Measurements from ENCODE around the gene JOSD2. TPM values are rescaled to one million over a fixed set of nuclear protein-coding genes. Genes with fewer than 3 reads are reported as not detected.

Gene JOSD2
- total and polyA plus RNA-seq, 2 donors (not counting 3 experiments of a cell fraction or from before 2014, with no cell fraction given) = 37.4 to 62.8 TPM

DNA sequence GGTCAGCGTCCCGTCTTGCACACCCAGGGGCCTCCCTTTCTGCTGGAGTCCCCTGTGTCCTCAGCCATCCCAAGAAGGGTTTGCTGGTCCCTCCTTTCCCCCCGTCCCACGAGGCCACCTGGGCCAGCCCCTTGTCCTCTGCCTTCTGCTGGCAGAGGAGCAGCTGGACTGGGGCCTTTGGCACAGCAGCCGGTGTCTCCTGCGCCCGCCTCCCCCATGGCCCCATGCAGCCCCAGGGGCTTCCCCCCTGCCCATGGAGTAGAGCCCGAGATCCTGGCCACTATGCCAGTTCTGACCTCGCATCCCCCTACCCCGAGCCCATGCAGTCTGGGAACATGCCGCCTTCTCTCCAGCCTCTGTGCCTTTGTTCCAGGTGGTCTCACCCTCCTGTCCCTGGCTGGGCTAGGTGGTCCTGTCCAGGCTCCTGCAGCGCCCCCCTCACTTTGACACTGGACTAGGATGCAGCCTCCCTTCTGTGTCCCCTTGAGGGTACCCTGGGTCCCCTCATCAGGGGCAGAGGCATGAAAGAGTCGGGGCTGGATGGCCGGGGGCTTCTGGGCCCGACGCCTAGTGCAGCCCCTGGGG lies 28.6 kb downstream of the JOSD2 start:
- H3K4me3 ChIP-seq (replicated peaks in 1 of 3; ENCODE audit: insufficient read depth in 1 of 3, low read depth in 1 of 3, low read length in 3 of 3) = no peak overlapping the region

DNA sequence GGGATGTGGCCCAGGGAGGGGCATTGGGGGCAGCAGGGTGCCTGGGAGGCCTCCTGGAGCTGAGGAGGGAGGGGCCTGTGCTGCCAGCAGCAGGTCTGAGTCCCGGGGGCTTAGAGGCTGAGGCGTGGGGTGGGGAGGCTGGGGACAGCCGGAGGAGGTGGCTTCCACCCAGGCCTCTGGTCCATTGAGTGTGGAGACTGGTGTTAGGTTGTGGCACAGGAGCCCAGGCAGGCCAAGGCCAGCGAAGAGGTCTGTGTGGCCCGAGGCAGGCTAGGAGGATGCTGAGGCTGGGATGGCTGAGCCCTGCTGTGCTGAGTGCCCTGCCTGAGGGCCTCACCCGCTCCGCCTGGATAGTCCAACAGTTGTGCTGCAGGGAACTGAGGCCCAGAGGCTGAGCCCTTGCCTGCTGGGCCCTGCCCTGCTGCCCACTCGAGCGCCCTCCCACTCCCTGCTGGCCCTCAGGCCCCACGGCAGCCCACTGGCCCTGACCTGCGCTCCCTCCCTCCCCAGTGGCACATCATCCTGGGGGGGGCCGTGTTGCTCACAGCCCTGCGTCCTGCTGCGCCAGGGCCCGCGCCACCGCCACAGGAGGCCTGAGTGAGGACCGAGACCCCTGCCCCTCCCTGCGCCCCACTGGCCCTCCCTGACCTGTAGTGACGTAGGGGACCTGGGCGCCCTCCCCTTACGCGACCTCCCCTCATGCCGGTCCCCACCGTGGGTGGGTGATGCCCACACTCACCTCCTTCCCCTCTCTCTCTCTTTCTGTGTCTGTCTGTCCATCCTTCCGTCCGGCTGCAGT lies 29.4 kb downstream of the JOSD2 start:
- no TSS peak for BruUV-seq (replicated peaks)
- peaks cover 0 to 32% of the 10 kb centered on the region in 2 experiments for H3K36me3 ChIP-seq (ENCODE audit: control insufficient read depth in 2 of 2, extremely low read depth in 1 of 2, insufficient read depth in 2 of 2, low read length in 2 of 2)
- CTCF ChIA-PET = interaction anchor here (1.6 kb wide), 1 partner anchor 124 kb away, joined by 4 read pairs; no protein-coding TSS in a partner anchor
- DNase-seq (ENCODE audit: low read depth, low spot score) = no peak
- intact Hi-C loops (cut with micrococcal nuclease) (no loop called here), dilution Hi-C loops (cut with MboI; ENCODE audit: extremely low pct_ligation_motif_present, low sequenced_read_pairs) (no loop called here)
- POLR2A ChIA-PET = no interaction called here
- no peak overlapping the region for H3K9ac ChIP-seq (replicated peaks; ENCODE audit: extremely low read depth, insufficient read depth, low read length)
- no peak overlapping the region for H3K4me3 ChIP-seq (replicated peaks in 1 of 3; ENCODE audit: insufficient read depth in 1 of 3, low read depth in 1 of 3, low read length in 3 of 3)
- no peaks in the 10 kb centered on the region for H3K27me3 ChIP-seq (ENCODE audit: control insufficient read depth in 2 of 2, insufficient read depth in 2 of 2, low read length in 2 of 2)
- H3K79me2 ChIP-seq (ENCODE audit: control insufficient read depth, insufficient read depth, low read length) = peaks cover 7% of the 10 kb centered on the region
- no peaks in the 10 kb centered on the region for H3K9me1 ChIP-seq (replicated peaks; ENCODE audit: control insufficient read depth, extremely low read depth, insufficient read depth, low read length)
- peaks cover 7% of the 10 kb centered on the region for H3K4me1 ChIP-seq (ENCODE audit: control insufficient read depth, extremely low read depth, insufficient read depth, low read length)
- H3K9me3 ChIP-seq (replicated peaks; ENCODE audit: control insufficient read depth, insufficient read depth, low read length) = no peaks in the 10 kb centered on the region
- H4K20me1 ChIP-seq (replicated peaks; ENCODE audit: control insufficient read depth, extremely low read depth, insufficient read depth, low read length) = no peaks in the 10 kb centered on the region
- no peak for FAIRE-seq
- TF ChIP-seq EZH2 (IDR thresholded peaks at IDR 0.05; ENCODE audit: borderline replicate concordance, low read depth, low read length, severe bottlenecking) = no peak
- TF ChIP-seq JUN (IDR thresholded peaks at IDR 0.05; ENCODE audit: borderline replicate concordance, insufficient read depth, insufficient read length, low read depth) = no peak
- TF ChIP-seq POLR2A (IDR thresholded peaks at IDR 0.05; ENCODE audit: low read depth, low read length) = no peak
- TF ChIP-seq POLR2AphosphoS5 (IDR thresholded peaks at IDR 0.05; ENCODE audit: insufficient read depth, low read depth, low read length) = no peak
- no peak for TF ChIP-seq GATA2 (IDR thresholded peaks at IDR 0.05; ENCODE audit: insufficient read depth, insufficient read length, low read depth, low read length)
- TF ChIP-seq, protein P1, sequence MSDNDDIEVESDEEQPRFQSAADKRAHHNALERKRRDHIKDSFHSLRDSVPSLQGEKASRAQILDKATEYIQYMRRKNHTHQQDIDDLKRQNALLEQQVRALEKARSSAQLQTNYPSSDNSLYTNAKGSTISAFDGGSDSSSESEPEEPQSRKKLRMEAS (IDR thresholded peaks at IDR 0.05; ENCODE audit: insufficient read depth, insufficient read length) = no peak
- no peak for TF ChIP-seq FOS (IDR thresholded peaks at IDR 0.05; ENCODE audit: borderline replicate concordance, insufficient read depth, low read length)
- no peak overlapping the region for H3K27ac ChIP-seq (ENCODE audit: insufficient read depth, low read depth, low read length)
- H2AFZ ChIP-seq (ENCODE audit: low read depth, low read length) = no peak overlapping the region
- H3K4me2 ChIP-seq (ENCODE audit: insufficient read depth, low read length) = no peak overlapping the region

More for the DNA sequence above, 28.6 kb downstream of the JOSD2 start:
- Histone ChIP-seq H4K20me1 (replicated peaks; ENCODE audit: control insufficient read depth, extremely low read depth, insufficient read depth, low read length) (no peaks in the 10 kb centered on the region), H3K27me3 (ENCODE audit: control insufficient read depth in 2 of 2, insufficient read depth in 2 of 2, low read length in 2 of 2) (peaks cover 0 to 4% of the 10 kb centered on the region in 2 experiments), H3K79me2 (ENCODE audit: control insufficient read depth, insufficient read depth, low read length) (peaks cover 3% of the 10 kb centered on the region), H3K36me3 (ENCODE audit: control insufficient read depth in 2 of 2, extremely low read depth in 1 of 2, insufficient read depth in 2 of 2, low read length in 2 of 2) (peaks cover 0 to 32% of the 10 kb centered on the region in 2 experiments), H3K9me3 (replicated peaks; ENCODE audit: control insufficient read depth, insufficient read depth, low read length) (no peaks in the 10 kb centered on the region), H3K4me2 (ENCODE audit: insufficient read depth, low read length) (no peak overlapping the region), H3K9ac (replicated peaks; ENCODE audit: extremely low read depth, insufficient read depth, low read length) (no peak overlapping the region), H2AFZ (ENCODE audit: low read depth, low read length) (no peak overlapping the region), H3K9me1 (replicated peaks; ENCODE audit: control insufficient read depth, extremely low read depth, insufficient read depth, low read length) (no peaks in the 10 kb centered on the region), H3K4me1 (ENCODE audit: control insufficient read depth, extremely low read depth, insufficient read depth, low read length) (peaks cover 3% of the 10 kb centered on the region), H3K27ac (ENCODE audit: insufficient read depth, low read depth, low read length) (no peak overlapping the region)
- FAIRE-seq (no peak), DNase-seq (ENCODE audit: low read depth, low spot score) (no peak)
- dilution Hi-C loops (cut with MboI; ENCODE audit: extremely low pct_ligation_motif_present, low sequenced_read_pairs) = no loop called here
- intact Hi-C loops (cut with micrococcal nuclease) = no loop called here
- POLR2A ChIA-PET = no interaction called here
- CTCF ChIA-PET = no interaction called here
- BruUV-seq (replicated peaks) = no TSS peak
- TF ChIP-seq POLR2AphosphoS5 (IDR thresholded peaks at IDR 0.05; ENCODE audit: insufficient read depth, low read depth, low read length) = no peak

All from endothelial cell of umbilical vein (primary cell).